Esophagus squamous epithelium (tissue), 4 donors: ENCODE data around the gene VSTM5.

ENCODE experiments used
- CTCF ChIP-seq, 6 experiments: fragments of 450-650 bp in 4 of 6; fragments of 200-600 bp in 2 of 6; sonication (generic) in 2 of 6; IDR thresholded peaks; one replicate each; pipeline ENCODE4 v1.5.1; 2016 to 2019; ENCODE audit warnings: antibody characterized with exemption in 6 of 6, mild to moderate bottlenecking in 4 of 6, moderate library complexity in 4 of 6
- POLR2A ChIP-seq, 4 donors: fragments of 450-650 bp; IDR thresholded peaks; one replicate each; pipeline ENCODE4 v1.6.1; 2017; ENCODE audit warnings: antibody characterized with exemption in 4 of 4, mild to moderate bottlenecking in 4 of 4, moderate library complexity in 3 of 4

- TF ChIP-seq CTCF (IDR thresholded peaks at IDR 0.05): no peak
- TF ChIP-seq POLR2A (IDR thresholded peaks at IDR 0.05): no peak
Measured at GRCh38 chr11:93846411-93846810, 4.0 kb downstream of the VSTM5 start.
